Liver (tissue), 9 donors: ENCODE measurements around the gene RAD51B. TPM values are rescaled to one million over a fixed set of nuclear protein-coding genes. Genes with fewer than 3 reads are reported as not detected.

Experiments used
- DNase-seq: peaks from one replicate; pipeline ENCODE4 v3.0.0-alpha.2; 2017; ENCODE audit warnings: low spot score
- H3K27ac ChIP-seq, 2 donors: one replicate each; pipeline ENCODE4 v1.7.0; 2013; ENCODE audit warnings: inconsistent platforms in 2 of 2, low read length in 2 of 2, control low read depth in 1 of 2, low read depth in 1 of 2, mild to moderate bottlenecking in 1 of 2
- H3K27me3 ChIP-seq, 4 donors: one replicate each; pipeline versions ENCODE4 v1.6.1 to v1.7.0; 2013; ENCODE audit warnings: low read length in 3 of 4, inconsistent platforms in 1 of 4, mild to moderate bottlenecking in 1 of 4, moderate library complexity in 1 of 4; ENCODE audit not compliant: control insufficient read depth in 4 of 4, insufficient read depth in 4 of 4
- H3K36me3 ChIP-seq, 4 donors: one replicate each; pipeline versions ENCODE4 v1.6.1 to v1.7.0; 2013; ENCODE audit warnings: low read length in 3 of 4, mild to moderate bottlenecking in 3 of 4, low read depth in 1 of 4, moderate library complexity in 1 of 4; ENCODE audit not compliant: control insufficient read depth in 4 of 4, insufficient read depth in 3 of 4
- H3K4me1 ChIP-seq, 4 donors: one replicate each; pipeline versions ENCODE4 v1.6.1 to v1.7.0; 2013; ENCODE audit warnings: low read length in 3 of 4, mild to moderate bottlenecking in 3 of 4, moderate library complexity in 1 of 4; ENCODE audit not compliant: control insufficient read depth in 4 of 4, insufficient read depth in 4 of 4
- H3K4me3 ChIP-seq, 3 donors: one replicate each; pipeline versions ENCODE4 v1.6.1 to v1.7.0; 2013; ENCODE audit warnings: low read length in 3 of 3, control low read depth in 1 of 3, low read depth in 1 of 3, mild to moderate bottlenecking in 1 of 3
- H3K9ac ChIP-seq, 2 donors: one replicate each; pipeline ENCODE4 v1.7.0; 2013; ENCODE audit warnings: low read length in 2 of 2, mild to moderate bottlenecking in 2 of 2, moderate library complexity in 2 of 2, control low read depth in 1 of 2, low read depth in 1 of 2
- H3K9me3 ChIP-seq, 4 donors: one replicate each; pipeline versions ENCODE4 v1.6.1 to v1.7.0; 2013; ENCODE audit warnings: low read length in 3 of 4; ENCODE audit not compliant: control insufficient read depth in 4 of 4
- HNF4G ChIP-seq: IDR thresholded peaks from 2 replicates; pipeline ENCODE4 v1.6.1; 2016; ENCODE audit warnings: antibody characterized with exemption
- NR2F2 ChIP-seq: IDR thresholded peaks from 2 replicates; pipeline ENCODE4 v1.6.1; 2016; ENCODE audit warnings: antibody characterized with exemption
- RAD21 ChIP-seq, 2 donors: IDR thresholded peaks; 2 replicates each; pipeline ENCODE4 v1.6.1; 2016; ENCODE audit warnings: antibody characterized with exemption in 2 of 2, mild to moderate bottlenecking in 2 of 2
- REST ChIP-seq: IDR thresholded peaks from 2 replicates; pipeline ENCODE4 v1.6.1; 2016; ENCODE audit warnings: antibody characterized with exemption, mild to moderate bottlenecking
- RXRA ChIP-seq, 2 donors: IDR thresholded peaks; 2 replicates each; pipeline ENCODE4 v1.6.1; 2017 to 2018; ENCODE audit warnings: antibody characterized with exemption in 2 of 2, mild to moderate bottlenecking in 1 of 2
- TAF1 ChIP-seq: conservative IDR thresholded peaks from 2 replicates; pipeline ENCODE4 v1.6.1; 2016; ENCODE audit warnings: antibody characterized with exemption, mild to moderate bottlenecking
- ZBTB33 ChIP-seq: IDR thresholded peaks from 2 replicates; pipeline ENCODE4 v1.6.1; 2016; ENCODE audit warnings: antibody characterized with exemption
- WGBS: extraction: QIAGEN DNeasy Blood & Tissue Kit; methylation state at CpG from one replicate; pipeline ENCODE4 v1.1.7; 2013; 5-methylcytosine and 5-hydroxymethylcytosine counted together
- polyA plus RNA-seq, 2 donors: library from polyadenylated mRNA; stranded (reverse) in 1 of 2; unstranded in 1 of 2; fragments of 200-250 nt in 1 of 2; fragments of >200 nt in 1 of 2; fragmentation: Nextera tagmentation in 1 of 2; extraction: Ambion mirVana in 1 of 2; gene quantifications; one replicate each; pipeline versions ENCODE4 v1.2.1 to v1.2.3, GENCODE V29; 2013 to 2015
- total RNA-seq, 2 donors: library from RNA; depleted of rRNA; stranded (reverse); fragments of >200 nt; gene quantifications; one replicate each; pipeline ENCODE4 v1.2.3, GENCODE V29; 2014
- donor health status: healthy.
- donor health status: healthy.
- donor health status: healthy.
- donor health status: healthy.
- donor health status: healthy.

The RAD51B gene
- total and polyA plus RNA-seq, 4 donors, result 0.81 to 12.9 (median 2.4) TPM

- no peak for TF ChIP-seq ZBTB33
These were observed 549.3 kb downstream of the RAD51B start (continued) for GRCh38 chr14:68368850-68369249.

GRCh38 chr14:68369281-68370056, 549.9 kb downstream of the RAD51B start:
- Histone ChIP-seq H3K4me1 (peaks cover 0 to 3% (median 0%) of the 10 kb centered on the region in 4 donors), H3K36me3 (no peaks in the 10 kb centered on the region), H3K9me3 (no peaks in the 10 kb centered on the region), H3K27me3 (no peaks in the 10 kb centered on the region), H3K9ac (no peak overlapping the region), H3K27ac (no peak overlapping the region), H3K4me3 (no peak overlapping the region)
- DNase-seq, result no peak
- WGBS, result 75% methylated on average over 6 of the region's 6 CpGs
- no peak for TF ChIP-seq REST

- peaks cover 0 to 3% (median 0%) of the 10 kb centered on the region in 4 donors for H3K4me1 ChIP-seq
- no peak overlapping the region for H3K27ac ChIP-seq
These were observed 550.4 kb downstream of the RAD51B start for GRCh38 chr14:68370057-68370360.

GRCh38 chr14:68372368-68372767, 552.8 kb downstream of the RAD51B start:
- H3K27ac ChIP-seq, result no peak overlapping the region
- H3K4me3 ChIP-seq, result no peak overlapping the region
- TF ChIP-seq RAD21 (IDR thresholded peaks at IDR 0.05) (no peak), NR2F2 (no peak), RXRA (IDR thresholded peaks at IDR 0.05) (no peak)
- H3K4me1 ChIP-seq, result peaks cover 0 to 3% (median 0%) of the 10 kb centered on the region in 4 donors
- H3K36me3 ChIP-seq, result no peaks in the 10 kb centered on the region
- DNase-seq, result no peak
- no peak overlapping the region for H3K9ac ChIP-seq
- no peaks in the 10 kb centered on the region for H3K9me3 ChIP-seq
- 97% methylated on average over 2 of the region's 2 CpGs for WGBS
- H3K27me3 ChIP-seq, result no peaks in the 10 kb centered on the region

More at GRCh38 chr14:68370057-68370360, 550.4 kb downstream of the RAD51B start:
- TF ChIP-seq HNF4G (no peak), TAF1 (no peak)
- H3K27me3 ChIP-seq, result no peaks in the 10 kb centered on the region
- H3K4me3 ChIP-seq, result no peak overlapping the region
- no peaks in the 10 kb centered on the region for H3K9me3 ChIP-seq
- H3K36me3 ChIP-seq, result no peaks in the 10 kb centered on the region
- no peak overlapping the region for H3K9ac ChIP-seq
- no peak for DNase-seq
